NB4 (cell line): ENCODE results near the gene ZNF764.

Experiments
- DNase-seq: peaks from one replicate; pipeline ENCODE4 v3.0.0; 2010; ENCODE audit warnings: low read depth
- H3K4me3 ChIP-seq: one replicate; pipeline ENCODE4 v1.5.1; 2011; ENCODE audit warnings: mild to moderate bottlenecking, low read depth, low read length, moderate library complexity
- MYC ChIP-seq: IDR thresholded peaks from 2 replicates; pipeline ENCODE4 v1.6.1; 2011; ENCODE audit warnings: low read depth, low read length
- POLR2A ChIP-seq: IDR thresholded peaks from 2 replicates; pipeline ENCODE4 v1.6.1; 2011; ENCODE audit warnings: mild to moderate bottlenecking; ENCODE audit not compliant: insufficient read length; ENCODE audit errors: extremely low read depth
- TF ChIP-seq, protein P1 (sequence below): IDR thresholded peaks from one replicate; pipeline ENCODE4 v1.5.1; 2012; ENCODE audit warnings: low read depth, low read length
- TF ChIP-seq, protein P2 (sequence below): IDR thresholded peaks from 2 replicates; pipeline ENCODE4 v1.6.1; 2011; ENCODE audit warnings: low read depth, low read length

The ZNF764 gene

DNA sequence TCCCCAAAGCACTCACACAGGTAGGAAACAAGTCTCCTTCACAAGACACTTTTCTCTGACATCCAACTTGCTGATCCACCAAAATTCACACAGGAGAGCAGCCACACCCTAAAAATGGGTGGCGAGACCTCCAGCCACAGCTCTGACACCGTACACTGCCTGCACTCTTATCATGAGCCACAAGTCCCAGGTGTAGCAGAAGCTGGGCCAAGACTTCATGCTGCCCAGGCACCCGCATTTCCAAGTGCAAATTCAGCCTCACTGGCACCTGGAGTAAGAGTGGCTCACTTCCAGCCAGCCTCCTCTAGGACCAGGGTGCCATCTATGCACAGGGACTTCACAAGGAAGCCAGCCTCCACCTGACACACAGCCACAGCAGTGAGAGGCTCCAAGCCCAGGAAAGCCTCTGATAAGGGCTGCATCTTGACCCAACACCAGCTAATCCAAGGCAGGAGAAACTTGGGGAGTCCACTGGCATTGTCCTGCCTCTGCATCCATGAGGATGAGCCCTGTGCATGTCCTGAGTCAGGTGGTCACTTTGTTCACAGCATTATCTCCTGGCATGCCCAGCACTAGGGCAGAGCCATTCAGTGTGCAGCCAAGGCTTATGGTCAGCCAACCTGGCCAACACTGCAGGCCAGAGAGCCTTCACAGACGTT is 29.2 kb downstream of the ZNF764 start:
- H3K4me3 ChIP-seq, result no peak overlapping the region
- DNase-seq, result no peak
- TF ChIP-seq, protein P1, sequence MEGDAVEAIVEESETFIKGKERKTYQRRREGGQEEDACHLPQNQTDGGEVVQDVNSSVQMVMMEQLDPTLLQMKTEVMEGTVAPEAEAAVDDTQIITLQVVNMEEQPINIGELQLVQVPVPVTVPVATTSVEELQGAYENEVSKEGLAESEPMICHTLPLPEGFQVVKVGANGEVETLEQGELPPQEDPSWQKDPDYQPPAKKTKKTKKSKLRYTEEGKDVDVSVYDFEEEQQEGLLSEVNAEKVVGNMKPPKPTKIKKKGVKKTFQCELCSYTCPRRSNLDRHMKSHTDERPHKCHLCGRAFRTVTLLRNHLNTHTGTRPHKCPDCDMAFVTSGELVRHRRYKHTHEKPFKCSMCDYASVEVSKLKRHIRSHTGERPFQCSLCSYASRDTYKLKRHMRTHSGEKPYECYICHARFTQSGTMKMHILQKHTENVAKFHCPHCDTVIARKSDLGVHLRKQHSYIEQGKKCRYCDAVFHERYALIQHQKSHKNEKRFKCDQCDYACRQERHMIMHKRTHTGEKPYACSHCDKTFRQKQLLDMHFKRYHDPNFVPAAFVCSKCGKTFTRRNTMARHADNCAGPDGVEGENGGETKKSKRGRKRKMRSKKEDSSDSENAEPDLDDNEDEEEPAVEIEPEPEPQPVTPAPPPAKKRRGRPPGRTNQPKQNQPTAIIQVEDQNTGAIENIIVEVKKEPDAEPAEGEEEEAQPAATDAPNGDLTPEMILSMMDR, result no peak
- TF ChIP-seq POLR2A, result no peak
- TF ChIP-seq, protein P2, sequence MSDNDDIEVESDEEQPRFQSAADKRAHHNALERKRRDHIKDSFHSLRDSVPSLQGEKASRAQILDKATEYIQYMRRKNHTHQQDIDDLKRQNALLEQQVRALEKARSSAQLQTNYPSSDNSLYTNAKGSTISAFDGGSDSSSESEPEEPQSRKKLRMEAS, result no peak
- TF ChIP-seq MYC, result no peak

DNA sequence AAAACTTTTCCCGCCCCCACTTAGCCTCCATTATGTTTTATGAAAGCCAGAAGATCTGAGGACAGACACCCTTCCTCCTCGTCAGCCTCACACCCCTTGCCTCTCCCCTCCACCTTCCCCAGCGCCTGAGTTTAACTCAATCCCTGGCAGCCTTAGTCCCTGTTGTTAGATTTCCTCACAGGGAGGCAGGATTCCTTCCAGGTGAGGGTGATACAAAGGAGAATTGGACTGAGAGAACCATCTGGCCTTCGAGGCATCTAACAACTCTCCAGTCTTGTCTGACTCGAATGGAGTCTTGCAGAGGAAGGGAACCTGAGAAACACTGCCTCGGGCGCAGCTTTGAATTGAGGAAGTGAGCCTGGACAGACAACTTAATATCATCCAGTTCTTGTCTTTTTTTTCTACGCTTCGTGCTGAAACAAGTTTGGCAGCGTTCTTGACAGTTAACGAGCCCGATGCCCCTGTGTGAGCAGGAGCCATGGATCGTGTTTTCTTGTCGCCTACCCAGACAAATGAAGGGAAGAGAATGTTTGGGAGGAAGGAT is 30.5 kb downstream of the ZNF764 start:
- H3K4me3 ChIP-seq, result peak overlapping the region; percentile 52
- DNase-seq, result peak; percentile 89
- TF ChIP-seq MYC (no peak), POLR2A (no peak)
- TF ChIP-seq, protein P2, result peak; percentile 48; the same call in 1 of the 2 replicates

DNA sequence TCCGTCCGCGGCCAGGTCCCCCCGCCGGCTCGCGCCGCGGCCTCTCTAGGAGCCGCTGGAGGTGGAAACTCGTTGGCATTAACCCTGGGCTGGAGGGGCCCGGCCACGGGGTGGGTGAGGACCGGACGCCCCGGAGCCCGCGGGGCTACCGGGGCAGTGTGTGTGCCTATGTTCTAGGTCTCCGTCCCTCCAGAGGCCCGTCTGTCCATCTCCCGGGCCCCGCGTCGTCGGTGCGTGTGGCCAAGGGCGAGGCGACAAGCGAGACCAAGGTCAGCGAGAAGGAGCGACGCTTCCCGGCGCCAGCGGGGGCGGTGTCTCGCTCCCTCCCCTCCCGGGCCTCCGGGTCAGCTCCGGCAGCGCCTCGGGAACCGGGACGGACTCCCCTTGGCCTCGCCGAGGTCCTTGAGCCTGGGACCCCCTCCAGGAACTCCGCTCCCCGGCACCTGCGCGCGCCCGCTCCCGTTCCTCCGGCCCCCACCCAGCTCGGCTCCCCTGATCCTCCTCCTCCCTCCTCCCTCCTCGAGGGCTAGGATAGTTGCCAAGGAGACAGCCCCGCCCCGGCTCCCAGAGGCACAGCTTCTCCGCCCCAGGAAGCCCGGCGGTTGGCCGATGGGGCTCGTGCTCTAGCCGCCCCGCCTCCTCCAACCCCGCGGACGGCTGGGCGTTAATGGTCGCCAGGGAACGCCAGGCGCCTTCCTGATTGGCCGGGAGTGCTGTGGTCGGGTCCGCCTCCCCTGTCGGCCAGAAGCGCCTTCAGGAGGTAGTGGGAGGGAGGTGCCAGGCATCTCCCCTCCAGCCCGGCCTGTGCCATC is 31.1 kb downstream of the ZNF764 start:
- peak; percentile 99 for DNase-seq
- peak overlapping the region; percentile 69 for H3K4me3 ChIP-seq
- TF ChIP-seq POLR2A (peak; percentile 62), MYC (peak; percentile 49)
- TF ChIP-seq, protein P2, result peak; percentile 34
- TF ChIP-seq, protein P1, result no peak

DNA sequence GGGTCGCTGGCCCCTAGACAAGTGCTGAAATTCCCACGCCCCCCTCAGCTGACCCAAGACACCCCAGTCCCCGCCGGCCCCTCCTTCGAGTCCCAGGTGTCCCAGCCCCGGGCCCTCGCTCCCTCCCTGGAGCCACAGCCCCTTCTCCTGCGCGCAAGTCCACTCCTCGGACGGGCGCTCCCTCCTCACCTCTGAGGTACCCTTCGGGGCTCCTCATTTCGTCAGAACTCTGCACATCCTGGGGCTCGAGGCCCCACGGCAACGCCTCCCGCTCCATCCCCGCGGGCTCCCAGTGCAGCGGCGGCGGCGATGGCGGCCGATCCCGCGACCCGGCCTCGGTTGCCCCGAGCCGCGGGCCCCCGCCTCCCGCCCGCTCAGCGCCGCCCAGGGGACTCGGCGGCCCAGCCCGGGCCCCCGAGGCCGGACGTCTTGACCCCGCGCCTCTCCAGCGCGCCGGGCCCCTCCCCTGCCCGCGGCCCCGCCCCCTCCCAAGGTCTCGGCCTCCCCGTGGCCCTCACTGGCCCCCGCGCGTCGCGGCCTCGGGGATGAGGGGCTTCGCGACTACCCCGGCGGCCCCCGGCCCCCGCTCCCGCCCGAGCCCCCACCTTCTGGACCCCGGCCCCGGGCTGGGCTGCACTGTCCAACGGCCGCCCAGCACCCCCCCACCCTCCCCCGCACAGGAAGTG is 31.9 kb downstream of the ZNF764 start, which contains the start of gene ZNF768:
Gene ZNF768 (minus strand): TSS at position 430 of the 686 bp plus-strand sequence. CDS start 153 bp downstream, at position 277.
- TF ChIP-seq MYC (no peak), POLR2A (no peak)
- TF ChIP-seq, protein P1, result no peak
- TF ChIP-seq, protein P2, result no peak
- peak; percentile 63 for DNase-seq
- peak within 1 kb of the TSS; percentile 69 for H3K4me3 ChIP-seq

DNA sequence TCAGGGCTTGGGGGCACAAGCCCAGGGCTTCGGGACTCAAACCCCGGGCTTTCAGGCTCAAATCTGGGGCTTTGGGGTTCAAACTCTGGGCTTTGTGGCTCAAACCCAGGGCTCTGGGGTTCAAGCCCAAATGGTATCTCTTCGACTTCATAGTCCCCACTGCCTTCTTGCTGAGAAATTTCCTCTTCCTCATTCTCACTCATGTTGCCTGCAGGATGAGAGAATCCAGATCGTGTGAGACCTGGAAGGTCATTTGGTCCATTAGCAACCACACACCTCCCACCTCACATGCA is 32.4 kb downstream of the ZNF764 start:
- DNase-seq, result no peak
- H3K4me3 ChIP-seq, result peak overlapping the region; percentile 68
- TF ChIP-seq, protein P2, result peak; percentile 71
- TF ChIP-seq MYC (peak; percentile 33; the same call in 1 of the 2 replicates), POLR2A (no peak)
- TF ChIP-seq, protein P1, result no peak
